OCI-LY1 (cell line): ENCODE measurements around the gene LUC7L2.
"Not testable (repeated sequence)": the region's sequence is repeated elsewhere in the genome, so short reads cannot be mapped to it uniquely, and the experiment has no call there.

Experiments used
- H2AFZ ChIP-seq: fragments of 200-600 bp; sonication (generic), shearing (Covaris generic); 2 replicates; pipeline ENCODE4 v1.6.0; 2014; ENCODE audit warnings: antibody characterized with exemption, mild to moderate bottlenecking, low read length
- H3F3A ChIP-seq: fragments of 200-600 bp; sonication (generic), shearing (Covaris generic); 2 replicates; pipeline ENCODE4 v1.6.0; 2014; ENCODE audit warnings: mild to moderate bottlenecking, antibody characterized with exemption, low read length, moderate library complexity; ENCODE audit not compliant: insufficient read depth
- H3K27ac ChIP-seq: fragments of 200-600 bp; sonication (generic); 2 replicates; pipeline ENCODE4 v1.5.1; 2014; ENCODE audit warnings: low read length, mixed run types, mild to moderate bottlenecking, low read depth; ENCODE audit not compliant: poor library complexity, severe bottlenecking
- H3K27me3 ChIP-seq: fragments of 200-600 bp; sonication (generic); 2 replicates; pipeline ENCODE4 v1.6.0; 2014; ENCODE audit warnings: antibody characterized with exemption, mild to moderate bottlenecking, low read length, moderate library complexity; ENCODE audit not compliant: insufficient read depth
- H3K36me3 ChIP-seq: fragments of 200-600 bp; sonication (generic); 2 replicates; pipeline ENCODE4 v1.6.1; 2014; ENCODE audit warnings: mild to moderate bottlenecking, antibody characterized with exemption, low read length, moderate library complexity, mixed read lengths; ENCODE audit not compliant: insufficient read depth
- H3K4me1 ChIP-seq: fragments of 200-600 bp; sonication (generic); 2 replicates; pipeline ENCODE4 v1.5.1; 2014; ENCODE audit warnings: mild to moderate bottlenecking, low read length, moderate library complexity; ENCODE audit not compliant: insufficient read depth, severe bottlenecking
- H3K4me2 ChIP-seq: fragments of 200-600 bp; sonication (generic), shearing (Covaris generic); 2 replicates; pipeline ENCODE4 v1.6.1; 2014; ENCODE audit warnings: low read length
- H3K4me3 ChIP-seq: fragments of 200-600 bp; sonication (generic); 2 replicates; pipeline ENCODE4 v1.5.1; 2014; ENCODE audit warnings: low read length, low read depth, mild to moderate bottlenecking, mixed read lengths; ENCODE audit not compliant: poor library complexity, severe bottlenecking
- H3K79me2 ChIP-seq: fragments of 200-600 bp; shearing (Covaris generic); 2 replicates; pipeline ENCODE4 v1.6.1; 2016; ENCODE audit warnings: mixed run types, low read length, mixed read lengths; ENCODE audit not compliant: insufficient read depth
- H3K9ac ChIP-seq: fragments of 200-600 bp; sonication (generic), shearing (Covaris generic); 2 replicates; pipeline ENCODE4 v1.6.1; 2014; ENCODE audit warnings: mild to moderate bottlenecking, low read length, mixed read lengths
- H3K9me2 ChIP-seq: fragments of 200-600 bp; sonication (generic), shearing (Covaris generic); 2 replicates; pipeline ENCODE4 v1.6.1; 2014; ENCODE audit warnings: low read depth, mild to moderate bottlenecking, low read length, mixed read lengths
- H3K9me3 ChIP-seq: fragments of 200-600 bp; shearing (Covaris generic); 2 replicates; pipeline ENCODE4 v1.6.1; 2014; ENCODE audit warnings: low read length, mixed read lengths
- H4K20me1 ChIP-seq: fragments of 200-600 bp; sonication (generic), shearing (Covaris generic); 2 replicates; pipeline ENCODE4 v1.6.0; 2016; ENCODE audit warnings: mild to moderate bottlenecking, low read length; ENCODE audit not compliant: insufficient read depth
- EZH2 ChIP-seq: fragments of 200-600 bp; sonication (generic), shearing (Covaris generic); IDR thresholded peaks from 2 replicates; pipeline ENCODE4 v1.8.0; 2017; ENCODE audit warnings: borderline replicate concordance, mixed run types, mild to moderate bottlenecking, antibody characterized with exemption, low read length, moderate library complexity, mixed read lengths
- TF ChIP-seq, protein P1 (sequence below): fragments of 200-600 bp; sonication (generic), shearing (Covaris generic); IDR thresholded peaks from 2 replicates; pipeline ENCODE4 v1.5.1; 2017; ENCODE audit warnings: mild to moderate bottlenecking, antibody characterized with exemption, low read length, moderate library complexity, mixed read lengths

LUC7L2 gene

DNA sequence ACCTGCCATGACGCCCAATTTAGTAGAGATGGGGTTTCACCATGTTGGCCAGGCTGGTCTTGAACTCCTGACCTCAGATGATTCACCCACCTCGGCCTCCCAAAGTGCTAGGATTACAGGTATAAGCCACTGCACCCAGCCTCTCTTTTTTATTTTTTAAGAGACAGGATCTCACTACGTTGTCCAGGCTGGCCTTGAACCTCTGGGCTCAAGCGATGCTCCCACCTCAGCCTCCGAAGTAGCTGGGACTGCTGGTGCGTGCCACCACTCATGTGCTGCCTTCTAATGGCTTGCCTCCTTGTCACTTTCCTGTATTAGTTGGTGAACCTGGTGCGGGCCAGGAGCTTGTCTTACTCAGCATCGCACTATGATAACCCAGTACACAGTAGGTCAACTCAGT, 96.8 kb downstream of the LUC7L2 start:
- Histone ChIP-seq H3K27ac (no peak overlapping the region), H3F3A (no peaks in the 10 kb centered on the region), H2AFZ (no peak overlapping the region)

DNA sequence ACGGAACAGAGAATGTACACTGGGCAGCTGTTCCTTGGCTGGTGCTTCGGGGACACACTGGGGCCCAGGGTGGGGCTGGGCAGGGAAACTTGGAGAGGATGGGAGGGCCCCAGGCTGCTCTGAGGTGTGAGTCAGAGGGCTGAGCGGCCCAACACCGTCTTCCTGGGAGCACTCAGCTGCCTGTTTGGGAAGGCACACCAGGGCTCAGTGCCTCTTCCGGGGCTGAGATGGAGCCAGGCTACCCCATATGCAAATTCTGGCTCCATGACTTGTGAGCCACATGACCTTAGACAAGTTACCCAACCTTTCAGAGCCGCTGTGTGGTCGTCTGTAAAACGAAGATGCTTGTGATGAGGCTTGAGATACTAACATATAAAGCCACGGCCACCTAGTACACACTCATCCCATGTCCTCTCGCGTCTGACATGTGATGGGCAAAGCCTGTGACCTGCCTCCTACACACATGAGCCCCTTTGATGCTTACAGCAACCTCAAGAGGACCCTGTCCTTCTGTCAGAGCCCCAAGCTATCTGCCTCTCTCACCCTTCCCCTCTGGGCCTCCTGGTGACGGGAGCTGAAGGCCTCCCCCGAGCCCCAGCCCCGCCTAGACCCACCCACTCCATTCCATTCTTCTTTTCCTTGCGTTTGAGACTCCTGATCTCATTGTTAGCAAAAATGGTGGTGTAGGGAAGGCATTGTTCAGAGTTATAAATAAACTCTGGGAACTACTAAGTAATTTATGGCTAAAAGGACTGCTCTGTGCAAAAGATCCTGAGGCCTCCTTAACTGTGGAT, 97.7 kb downstream of the LUC7L2 start:
- Histone ChIP-seq H3K4me1 (peaks cover 9% of the 10 kb centered on the region), H3K9me3 (no peaks in the 10 kb centered on the region), H3F3A (no peaks in the 10 kb centered on the region), H4K20me1 (no peaks in the 10 kb centered on the region), H3K79me2 (no peaks in the 10 kb centered on the region), H3K27ac (no peak overlapping the region), H3K36me3 (no peaks in the 10 kb centered on the region), H3K4me3 (no peak overlapping the region), H3K9ac (no peak overlapping the region), H3K4me2 (no peak overlapping the region), H3K27me3 (peaks cover 8% of the 10 kb centered on the region; the same call in 1 of the 2 replicates), H3K9me2 (no peaks in the 10 kb centered on the region), H2AFZ (no peak overlapping the region)
- TF ChIP-seq, protein P1, sequence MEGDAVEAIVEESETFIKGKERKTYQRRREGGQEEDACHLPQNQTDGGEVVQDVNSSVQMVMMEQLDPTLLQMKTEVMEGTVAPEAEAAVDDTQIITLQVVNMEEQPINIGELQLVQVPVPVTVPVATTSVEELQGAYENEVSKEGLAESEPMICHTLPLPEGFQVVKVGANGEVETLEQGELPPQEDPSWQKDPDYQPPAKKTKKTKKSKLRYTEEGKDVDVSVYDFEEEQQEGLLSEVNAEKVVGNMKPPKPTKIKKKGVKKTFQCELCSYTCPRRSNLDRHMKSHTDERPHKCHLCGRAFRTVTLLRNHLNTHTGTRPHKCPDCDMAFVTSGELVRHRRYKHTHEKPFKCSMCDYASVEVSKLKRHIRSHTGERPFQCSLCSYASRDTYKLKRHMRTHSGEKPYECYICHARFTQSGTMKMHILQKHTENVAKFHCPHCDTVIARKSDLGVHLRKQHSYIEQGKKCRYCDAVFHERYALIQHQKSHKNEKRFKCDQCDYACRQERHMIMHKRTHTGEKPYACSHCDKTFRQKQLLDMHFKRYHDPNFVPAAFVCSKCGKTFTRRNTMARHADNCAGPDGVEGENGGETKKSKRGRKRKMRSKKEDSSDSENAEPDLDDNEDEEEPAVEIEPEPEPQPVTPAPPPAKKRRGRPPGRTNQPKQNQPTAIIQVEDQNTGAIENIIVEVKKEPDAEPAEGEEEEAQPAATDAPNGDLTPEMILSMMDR: no peak
- no peak for TF ChIP-seq EZH2

More for the DNA sequence above, 96.8 kb downstream of the LUC7L2 start:
- no peaks in the 10 kb centered on the region for H3K9me2 ChIP-seq
- H3K4me1 ChIP-seq: peaks cover 9% of the 10 kb centered on the region
- H3K9ac ChIP-seq: no peak overlapping the region
- no peaks in the 10 kb centered on the region for H3K79me2 ChIP-seq
- TF ChIP-seq, protein P1: no peak
- no peak for TF ChIP-seq EZH2
- H3K27me3 ChIP-seq: 0 out of 2 replicates have a peak, but pooled peaks cover 3% of the 10 kb centered on the region
- H3K36me3 ChIP-seq: no peaks in the 10 kb centered on the region
- H3K4me3 ChIP-seq: no peak overlapping the region
- no peaks in the 10 kb centered on the region for H3K9me3 ChIP-seq
- H4K20me1 ChIP-seq: no peaks in the 10 kb centered on the region
- H3K4me2 ChIP-seq: no peak overlapping the region

DNA sequence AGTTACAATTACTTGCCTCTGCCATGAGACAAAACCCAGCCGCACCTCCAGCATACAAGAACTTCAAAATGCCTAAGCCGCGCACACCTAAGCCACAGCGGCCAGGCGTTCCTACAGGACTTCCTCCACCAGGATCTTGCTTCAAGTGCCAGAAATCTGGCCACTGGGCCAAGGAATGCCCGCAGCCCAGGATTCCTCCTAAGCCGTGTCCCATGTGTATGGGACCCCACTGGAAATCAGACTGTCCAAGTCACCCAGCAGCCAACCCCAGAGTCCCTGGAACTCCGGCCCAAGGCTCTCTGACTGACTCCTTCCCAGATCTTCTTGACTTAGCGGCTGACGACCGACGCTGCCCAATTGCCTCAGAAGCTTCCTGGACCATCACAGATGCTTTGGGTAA, 103.7 kb downstream of the LUC7L2 start:
- not testable (repeated sequence) for H4K20me1 ChIP-seq, H3K9me3 ChIP-seq, H3K36me3 ChIP-seq, H2AFZ ChIP-seq, H3K4me3 ChIP-seq, H3K9ac ChIP-seq, H3K27ac ChIP-seq, H3K9me2 ChIP-seq, H3F3A ChIP-seq, H3K4me1 ChIP-seq, H3K79me2 ChIP-seq, H3K4me2 ChIP-seq
- H3K27me3 ChIP-seq: peaks cover 17% of the 10 kb centered on the region; the same call in 1 of the 2 replicates

DNA sequence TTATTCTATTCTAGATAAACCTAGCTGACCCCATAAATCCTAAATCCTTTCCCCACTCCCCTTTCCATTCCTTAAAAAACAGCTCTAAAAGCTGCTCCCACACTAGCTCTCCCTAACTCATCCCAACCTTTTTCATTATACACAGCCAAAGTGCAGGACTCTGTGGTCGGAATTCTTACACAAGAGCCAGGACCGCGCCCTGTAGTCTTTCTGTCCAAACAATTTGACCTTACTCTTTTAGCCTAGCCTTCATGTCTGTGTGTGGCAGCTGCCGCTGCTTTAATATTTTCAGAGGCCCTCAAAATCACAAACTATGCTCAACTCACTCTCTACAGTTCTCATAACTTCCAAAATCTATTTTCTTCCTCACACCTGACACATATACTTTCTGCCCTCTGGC, 104.8 kb downstream of the LUC7L2 start:
- not testable (repeated sequence) for H3F3A ChIP-seq, H3K9me2 ChIP-seq, H3K79me2 ChIP-seq

DNA sequence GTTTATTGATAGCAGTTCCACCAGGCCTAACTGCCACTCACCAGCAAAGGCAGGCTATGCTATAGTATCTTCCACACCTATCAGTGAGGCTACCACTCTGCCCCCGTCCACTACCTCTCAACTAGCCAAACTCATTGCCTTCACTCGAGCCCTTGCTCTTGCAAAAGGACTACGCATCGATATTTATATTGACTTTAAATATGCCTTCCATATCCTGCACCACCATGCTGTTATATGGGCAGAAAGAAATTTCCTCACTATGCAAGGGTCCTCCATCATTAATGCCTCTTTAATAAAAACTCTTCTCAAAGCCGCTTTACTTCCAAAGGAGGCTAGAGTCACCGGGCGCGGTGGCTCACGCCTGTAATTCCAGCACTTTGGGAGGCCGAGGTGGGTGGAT, 105.4 kb downstream of the LUC7L2 start:
- H4K20me1 ChIP-seq, H3K4me2 ChIP-seq, H3F3A ChIP-seq, H3K27ac ChIP-seq, H2AFZ ChIP-seq, H3K79me2 ChIP-seq, H3K9me3 ChIP-seq, H3K4me3 ChIP-seq, H3K4me1 ChIP-seq, H3K36me3 ChIP-seq, H3K9me2 ChIP-seq, H3K9ac ChIP-seq: not testable (repeated sequence)
- H3K27me3 ChIP-seq: peaks cover 20% of the 10 kb centered on the region; the same call in 1 of the 2 replicates

More for the DNA sequence above, 104.8 kb downstream of the LUC7L2 start:
- H3K36me3 ChIP-seq, H3K9me3 ChIP-seq, H4K20me1 ChIP-seq, H3K4me2 ChIP-seq, H3K27ac ChIP-seq, H3K4me1 ChIP-seq, H2AFZ ChIP-seq, H3K9ac ChIP-seq, H3K4me3 ChIP-seq: not testable (repeated sequence)
- H3K27me3 ChIP-seq: peaks cover 20% of the 10 kb centered on the region; the same call in 1 of the 2 replicates

DNA sequence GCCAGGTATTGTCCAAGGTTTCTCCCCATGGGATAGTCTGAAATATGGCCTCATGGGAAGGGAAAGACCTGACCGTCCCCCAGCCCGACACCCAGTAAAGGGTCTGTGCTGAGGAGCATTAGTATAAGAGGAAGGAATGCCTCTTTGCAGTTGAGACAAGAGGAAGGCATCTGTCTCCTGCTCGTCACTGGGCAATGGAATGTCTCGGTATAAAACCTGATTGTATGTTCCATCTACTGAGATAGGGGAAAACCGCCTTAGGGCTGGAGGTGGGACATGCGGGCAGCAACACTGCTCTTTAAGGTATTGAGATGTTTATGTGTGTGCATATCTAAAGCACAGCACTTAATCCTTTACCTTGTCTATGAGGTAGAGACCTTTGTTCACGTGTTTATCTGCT, 108.0 kb downstream of the LUC7L2 start:
- H3K9me2 ChIP-seq, H3K4me3 ChIP-seq, H3K9ac ChIP-seq, H3K36me3 ChIP-seq, H3K4me1 ChIP-seq, H2AFZ ChIP-seq, H3K9me3 ChIP-seq, H3K27ac ChIP-seq, H3K79me2 ChIP-seq, H4K20me1 ChIP-seq, H3K4me2 ChIP-seq, H3F3A ChIP-seq: not testable (repeated sequence)
- H3K27me3 ChIP-seq: peaks cover 15% of the 10 kb centered on the region; the same call in 1 of the 2 replicates
